Hepatocyte (in vitro differentiated cells): ENCODE data around the gene FXR1.
"Not testable (repeated sequence)": the region's sequence is repeated elsewhere in the genome, so short reads cannot be mapped to it uniquely, and the experiment has no call there.

Experiments used
- CTCF ChIP-seq: fragments of 200-600 bp; sonication (generic); IDR thresholded peaks from 2 replicates; pipeline ENCODE4 v1.5.1; 2016; ENCODE audit warnings: antibody characterized with exemption, mild to moderate bottlenecking; ENCODE audit not compliant: poor library complexity
- EZH2 ChIP-seq: fragments of 200-600 bp; sonication (generic); IDR thresholded peaks from 2 replicates; pipeline ENCODE4 v1.6.1; 2016; ENCODE audit warnings: antibody characterized with exemption, mild to moderate bottlenecking, borderline replicate concordance
- EZH2phosphoT487 ChIP-seq: fragments of 200-600 bp; sonication (generic); IDR thresholded peaks from one replicate; pipeline ENCODE4 v1.6.1; 2018; ENCODE audit warnings: antibody characterized with exemption, mild to moderate bottlenecking, low read depth, moderate library complexity; ENCODE audit not compliant: unreplicated experiment, severe bottlenecking

- TF ChIP-seq CTCF, EZH2, EZH2phosphoT487: not testable (repeated sequence)
Measured at GRCh38 chr3:181002331-181002730, 89.9 kb downstream of the FXR1 start.
